UCSD-AML1 (cell line): Measurements from ENCODE around the gene SGMS1.
A peak's percentile ranks its signal among the peaks of the same experiment; 100 is the strongest.
"Not testable (repeated sequence)": the region's sequence is repeated elsewhere in the genome, so short reads cannot be mapped to it uniquely, and the experiment has no call there.

Experiments used
- DNase-seq: peaks from one replicate; lab custom pipeline; 2025; ENCODE audit not compliant: unreplicated experiment; lab: John Stamatoyannopoulos, UW

Gene SGMS1

DNA sequence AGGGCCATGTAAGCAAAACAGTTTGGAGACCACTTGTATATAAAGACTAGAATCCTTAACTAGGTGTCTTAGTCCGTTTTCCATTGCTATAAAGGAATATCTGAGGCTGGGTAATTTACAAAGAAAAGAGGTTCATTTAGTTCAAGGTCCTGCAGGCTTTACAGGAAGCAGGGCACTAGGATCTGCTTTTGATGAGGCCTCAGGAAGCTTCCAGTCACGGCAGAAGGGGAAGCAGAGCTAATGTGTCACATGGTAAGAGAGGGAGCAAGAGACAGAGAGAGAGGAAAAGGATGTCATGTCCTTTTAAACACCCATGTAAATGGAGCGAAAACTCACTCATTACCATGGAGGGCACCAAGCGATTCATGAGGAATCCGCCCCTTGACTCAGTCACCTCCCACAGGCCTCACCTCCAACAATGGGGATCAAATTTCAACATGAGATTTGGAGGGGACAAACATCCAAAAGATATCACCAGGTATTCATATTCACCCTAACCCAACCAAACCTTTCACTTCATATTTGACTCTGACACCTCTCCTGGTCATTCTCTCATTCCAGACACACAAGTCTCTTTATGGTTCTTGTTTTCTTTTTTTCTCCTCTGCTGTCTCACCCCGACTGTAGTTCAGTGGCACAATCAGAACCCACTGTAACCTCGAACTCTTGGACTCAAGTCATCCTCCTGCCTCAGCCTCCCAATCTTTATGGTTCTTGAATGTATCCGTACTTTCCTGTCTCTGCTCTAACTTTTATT lies 342.4 kb downstream of the SGMS1 start:
- DNase-seq: no peak

- no peak for DNase-seq
Observed at GRCh38 chr10:50280049-50280841, 343.5 kb downstream of the SGMS1 start.

DNA sequence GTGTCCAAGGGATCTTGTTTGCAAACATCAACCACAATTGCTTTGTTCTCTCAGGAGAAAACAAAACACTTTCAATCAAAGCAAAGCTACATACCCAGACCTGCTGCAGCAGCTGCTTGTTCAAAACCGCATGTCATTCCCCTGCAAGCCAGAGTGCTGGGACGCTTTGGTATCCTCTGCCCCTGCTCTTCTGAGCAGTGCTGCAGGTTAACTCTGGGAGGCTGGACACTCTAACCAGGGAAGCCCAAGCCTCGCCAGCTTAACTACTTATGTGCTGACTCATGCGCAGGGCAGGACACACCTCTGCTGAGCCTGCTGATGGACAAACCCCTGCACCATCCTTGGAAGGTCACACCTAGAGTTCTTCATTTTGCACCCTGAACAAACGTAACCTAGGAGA lies 344.3 kb downstream of the SGMS1 start:
- DNase-seq: no peak

DNA sequence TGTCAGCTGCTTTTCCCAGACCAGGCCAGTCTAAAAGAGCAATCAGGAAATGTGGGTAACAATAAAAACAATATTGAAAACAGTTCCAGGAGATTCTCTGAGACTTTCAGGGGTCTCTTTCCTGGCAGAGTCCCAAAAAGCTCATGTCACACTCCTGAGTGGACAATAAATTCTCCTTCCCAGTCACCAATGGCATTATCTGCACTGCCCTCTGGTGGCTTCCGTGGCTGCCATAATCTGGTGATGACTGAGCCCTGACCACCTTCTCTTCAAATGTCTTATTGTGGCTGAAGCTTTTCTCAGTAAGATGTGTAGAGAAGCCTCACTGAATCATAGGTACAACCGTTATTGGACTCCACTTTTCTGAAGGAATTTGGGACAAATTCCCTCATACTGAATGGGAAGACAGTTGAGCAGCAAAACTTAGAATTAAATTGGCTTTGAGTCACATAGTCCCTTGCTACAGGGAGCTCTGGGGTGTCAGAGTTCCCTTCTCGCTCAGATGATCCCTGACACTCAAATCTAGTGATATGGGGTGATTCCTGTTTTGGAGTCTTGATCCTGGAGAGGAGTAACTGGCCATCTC lies 348.0 kb downstream of the SGMS1 start:
- peak; percentile 34 for DNase-seq

GRCh38 chr10:50272531-50272930 lies 351.2 kb downstream of the SGMS1 start:
- no peak for DNase-seq

DNA sequence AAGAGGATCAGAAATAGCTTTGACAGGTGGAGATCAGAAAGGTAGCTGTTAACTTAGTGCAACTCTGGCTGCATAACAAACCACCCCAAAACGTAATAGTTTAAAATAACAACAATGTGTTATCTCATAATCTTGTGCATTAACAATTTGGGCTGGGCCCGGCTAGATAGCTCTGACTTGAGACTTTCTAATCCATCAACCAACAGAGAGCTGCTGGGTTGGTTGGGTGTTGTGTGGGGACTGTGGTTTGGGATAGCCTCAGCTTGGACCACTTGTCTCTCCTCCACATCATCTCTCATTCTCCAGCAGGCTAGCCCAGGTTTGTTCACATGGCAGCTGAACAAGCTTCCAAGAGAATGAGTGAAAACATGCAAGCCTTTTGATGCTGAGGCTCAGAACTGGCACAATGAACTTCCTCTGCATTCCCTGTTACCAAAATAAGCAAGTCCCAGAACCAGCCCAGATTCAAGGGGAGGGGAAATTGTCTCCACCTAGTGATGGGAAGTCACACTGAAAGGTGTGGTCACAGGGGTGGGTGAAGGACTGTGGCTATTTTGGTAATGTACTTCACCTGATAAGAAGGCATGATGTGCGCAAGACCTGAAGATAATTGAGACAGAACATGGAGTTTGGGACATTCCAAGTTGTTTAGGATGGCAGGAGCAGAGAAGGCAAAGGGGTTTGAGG lies 352.0 kb downstream of the SGMS1 start:
- DNase-seq: no peak

- not testable (repeated sequence) for DNase-seq
Observed at GRCh38 chr10:50267877-50268276, 355.9 kb downstream of the SGMS1 start.

GRCh38 chr10:50262625-50263024 lies 361.1 kb downstream of the SGMS1 start:
- DNase-seq: not testable (repeated sequence)

DNA sequence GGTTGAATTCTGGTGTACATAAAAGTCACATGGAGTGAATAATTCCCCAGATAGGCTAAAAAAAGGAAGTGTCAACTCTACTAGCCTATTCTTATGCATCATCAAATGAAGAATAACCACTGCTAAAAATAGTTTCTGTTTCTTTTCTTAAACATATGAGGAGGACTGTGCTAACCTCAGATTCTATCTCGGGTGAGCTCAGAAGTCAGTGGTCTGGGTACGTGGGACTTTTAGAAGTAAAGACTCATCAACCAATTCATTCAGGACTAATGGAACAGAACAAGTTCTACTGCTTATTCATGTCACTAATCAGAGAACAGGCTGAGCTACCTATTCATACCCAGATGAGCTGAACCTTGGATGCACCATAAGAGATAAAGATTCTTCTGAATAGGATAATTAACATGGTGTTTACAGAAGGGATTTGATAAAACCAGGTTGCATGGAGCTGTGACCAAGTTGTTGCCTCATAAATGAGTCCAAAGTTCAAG lies 362.9 kb downstream of the SGMS1 start:
- no peak for DNase-seq
